ENCODE measurements around the gene ASMTL.
"Not testable (repeated sequence)": the region's sequence is repeated elsewhere in the genome, so short reads cannot be mapped to it uniquely, and the experiment has no call there.

ASMTL gene

DNA sequence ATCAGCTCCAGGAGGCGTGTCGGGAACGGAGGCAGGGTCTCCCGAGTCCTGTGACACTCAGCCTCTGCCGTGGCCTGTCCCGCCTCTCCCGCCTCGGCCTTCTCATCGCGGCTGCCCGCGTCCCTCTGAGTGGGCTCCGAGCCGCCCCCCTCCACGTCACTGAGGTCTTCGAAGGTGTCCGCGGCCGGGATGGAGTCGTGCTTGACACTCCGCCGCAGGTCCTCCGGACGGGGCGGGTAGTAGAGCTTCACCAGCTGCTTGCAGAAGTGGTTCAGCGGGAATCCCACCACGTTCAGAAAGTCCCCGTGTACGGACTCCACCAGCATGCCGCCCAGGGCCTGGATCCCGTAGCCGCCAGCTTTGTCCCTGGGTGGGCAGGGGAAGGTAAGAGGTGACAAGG is 25.0 kb downstream of the ASMTL start:
- no peak for DNase-seq

DNA sequence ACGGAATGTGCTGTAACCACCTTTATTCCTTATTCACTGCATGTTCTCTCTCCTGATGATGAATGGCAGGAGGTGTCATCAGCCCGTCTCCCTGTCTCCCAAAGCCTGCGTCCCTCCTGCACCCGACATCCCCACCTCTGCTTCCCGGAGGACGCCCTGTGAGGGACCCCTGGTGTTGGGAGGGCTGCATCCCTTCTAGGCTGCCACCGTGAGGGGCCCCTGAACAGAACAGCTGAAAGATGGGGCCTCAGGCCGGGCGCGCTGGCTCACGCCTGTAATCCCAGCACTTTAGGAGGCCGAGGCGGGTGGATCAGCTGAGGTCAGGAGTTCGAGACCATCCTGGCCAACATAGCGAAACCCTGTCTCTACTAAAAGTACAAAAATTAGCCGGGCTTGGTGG is 26.4 kb downstream of the ASMTL start:
- DNase-seq, result not testable (repeated sequence)

DNA sequence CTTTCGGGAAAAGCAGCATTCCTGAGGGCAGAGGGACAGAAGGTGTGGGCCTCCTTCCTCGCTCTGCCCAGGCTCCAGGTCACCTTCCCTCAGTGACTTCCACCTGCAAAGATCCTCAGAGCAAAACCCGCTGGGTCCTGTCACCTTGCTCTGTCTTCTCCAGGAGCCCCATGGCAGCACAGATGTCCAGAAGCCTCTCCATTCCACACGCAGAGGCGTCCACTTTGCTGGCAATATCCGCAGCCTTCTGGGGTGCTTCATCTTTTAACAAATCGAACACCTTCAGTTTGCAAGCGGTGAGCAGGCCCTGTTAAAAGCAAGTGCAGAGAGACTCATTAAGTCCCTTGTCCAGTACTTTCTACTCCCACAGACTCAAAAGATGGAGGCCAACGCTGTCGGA is 27.3 kb downstream of the ASMTL start:
- no peak for DNase-seq

DNA sequence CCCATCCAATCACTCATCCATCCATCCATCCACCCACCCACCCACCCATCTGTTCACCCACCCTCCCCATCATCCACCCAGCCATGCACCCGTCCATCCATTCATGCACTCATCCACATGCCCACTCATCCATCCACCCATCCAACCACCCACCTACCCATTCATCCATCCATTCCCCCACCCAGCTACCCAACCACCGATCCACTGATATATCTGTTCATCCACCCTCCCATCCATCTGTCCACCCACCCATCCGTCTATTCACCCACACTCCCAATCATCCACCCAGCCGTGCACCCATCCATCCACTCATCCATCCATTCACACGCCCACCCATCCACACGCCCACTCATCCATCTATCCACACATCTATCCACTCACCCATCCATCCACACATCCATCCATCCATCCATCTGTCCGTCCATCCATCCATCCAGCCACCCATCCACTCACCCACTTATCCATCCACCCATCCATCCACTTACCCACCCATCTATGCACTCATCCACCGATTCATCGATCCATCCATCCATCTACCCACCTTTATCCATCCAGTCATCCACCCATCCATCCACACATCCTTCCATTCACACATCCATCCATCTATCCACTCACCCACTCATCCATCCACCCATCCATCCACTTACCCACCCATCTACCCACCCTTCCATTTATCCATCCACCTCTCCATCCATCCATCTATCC is 28.4 kb downstream of the ASMTL start:
- no peak for DNase-seq

DNA sequence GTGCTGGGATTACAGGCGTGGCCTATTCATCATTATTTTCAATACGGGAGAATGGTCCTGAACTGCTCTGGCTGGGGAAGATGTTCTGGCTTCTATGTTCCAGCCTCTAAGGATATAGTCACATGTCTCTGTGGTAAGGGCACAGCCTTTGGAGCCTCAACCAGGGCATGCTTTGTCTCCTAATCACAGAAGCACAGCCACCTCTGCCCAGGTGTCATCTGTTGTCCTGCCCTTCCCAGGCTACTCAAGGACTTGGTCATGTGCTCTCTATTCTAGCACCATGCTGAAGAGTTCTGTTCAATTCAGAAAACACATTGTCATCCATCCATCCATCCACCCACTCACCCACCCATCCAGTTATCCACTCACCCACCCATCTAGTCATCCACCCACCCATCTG is 29.5 kb downstream of the ASMTL start:
- DNase-seq, result no peak

DNA sequence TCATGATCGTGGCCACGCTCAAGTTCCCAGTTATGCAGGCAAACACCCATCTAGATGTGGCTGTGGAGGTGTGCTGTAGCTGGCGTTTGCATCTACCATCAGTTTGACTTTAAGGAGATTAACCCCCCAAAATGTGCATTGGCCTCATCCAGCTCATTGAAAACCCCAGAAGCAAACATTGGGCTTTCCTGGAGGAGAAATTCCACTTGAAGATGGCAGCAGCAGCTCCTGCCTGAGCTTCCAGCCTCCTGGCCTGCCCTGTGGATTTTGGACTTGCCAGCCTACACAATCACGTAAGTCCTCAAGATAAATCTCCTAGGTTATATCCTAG is 30.6 kb downstream of the ASMTL start:
- no peak for DNase-seq

GRCh38 chrX:1421433-1422134 is 31.1 kb downstream of the ASMTL start:
- no peak for DNase-seq

- no peak for DNase-seq
Measured at GRCh38 chrX:1420371-1420770, 32.3 kb downstream of the ASMTL start.

DNA sequence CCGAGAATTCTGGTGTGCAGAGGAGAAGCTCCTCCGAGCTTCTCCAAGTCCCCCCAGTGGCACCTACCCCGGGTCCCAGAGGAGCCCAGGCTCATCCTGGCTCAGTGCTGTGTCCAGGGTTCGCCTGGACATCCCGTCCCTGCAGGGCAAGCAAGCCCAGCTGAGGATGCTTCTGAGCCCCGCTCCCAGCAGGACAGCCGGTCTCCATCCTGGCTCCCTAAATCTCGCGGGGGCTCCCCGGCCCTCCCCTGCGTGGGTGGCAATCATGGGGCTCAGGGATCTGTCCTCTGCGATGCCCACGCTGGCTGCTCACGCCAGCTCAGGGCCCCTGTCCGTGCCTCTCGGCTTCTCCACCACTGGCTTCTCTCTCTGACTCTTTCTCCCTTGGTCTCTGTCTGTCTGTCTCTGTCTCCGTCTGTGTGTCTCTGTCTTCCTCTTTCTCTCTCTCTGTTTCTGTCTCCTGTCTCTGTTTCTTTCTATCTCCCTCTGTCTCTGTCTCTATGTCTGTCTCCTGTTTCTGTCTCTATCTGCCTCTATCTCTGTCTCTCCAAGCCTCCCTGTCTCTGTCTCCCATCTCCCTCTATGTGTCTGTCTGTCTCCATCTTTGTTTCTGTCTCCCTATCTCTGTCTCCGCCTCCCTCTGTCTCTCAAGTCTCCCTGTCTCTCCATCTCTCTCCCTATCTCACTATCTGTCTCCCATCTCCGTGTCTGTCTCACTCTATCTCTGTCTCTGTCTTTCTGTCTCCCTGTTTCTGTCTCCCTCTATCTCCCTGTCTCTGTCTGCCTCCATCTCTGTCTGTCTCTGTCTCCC is 33.0 kb downstream of the ASMTL start:
- no peak for DNase-seq

- DNase-seq, result no peak
Measured at GRCh38 chrX:1418901-1419544, 33.7 kb downstream of the ASMTL start.

DNA sequence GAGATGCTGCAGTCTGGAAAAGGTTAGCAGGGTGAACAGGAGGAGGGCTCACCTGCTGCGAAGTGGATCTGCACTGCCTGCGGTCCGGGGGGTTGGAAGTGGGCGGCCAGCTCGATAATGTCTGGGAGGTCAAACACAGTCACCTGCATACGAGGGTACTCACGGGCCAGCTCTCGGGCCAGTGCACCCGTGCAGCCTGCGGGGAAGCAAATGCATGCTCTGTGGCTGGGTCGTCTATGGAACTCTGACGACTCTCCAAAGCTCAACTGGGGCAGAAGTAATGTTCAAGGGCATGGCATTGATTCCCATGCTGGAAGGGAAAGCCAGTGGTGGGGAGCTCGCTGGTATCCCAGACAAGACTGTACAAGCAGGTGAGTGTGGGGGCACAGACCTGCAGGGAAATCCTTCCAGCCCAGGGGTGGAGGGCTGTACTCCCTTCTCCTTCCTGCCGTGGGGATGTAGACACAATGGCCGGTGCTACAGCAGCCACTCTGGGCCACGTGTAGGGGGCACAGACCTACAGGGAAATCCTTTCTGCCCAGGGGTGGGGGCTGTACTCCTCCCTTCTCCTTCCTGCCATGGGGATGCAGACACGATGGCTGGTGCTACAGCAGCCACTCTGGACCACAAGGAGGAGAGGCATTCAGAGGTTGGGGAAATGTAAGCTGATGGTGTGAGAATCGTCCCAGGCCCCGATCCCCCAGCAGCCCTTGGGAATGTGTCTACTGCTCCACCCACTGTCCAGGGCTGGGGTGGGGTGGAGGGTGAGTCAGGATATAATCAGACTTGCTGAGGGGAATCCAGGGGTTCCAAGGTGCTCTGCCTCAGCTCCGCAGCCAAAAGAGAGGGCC is 34.6 kb downstream of the ASMTL start:
- DNase-seq, result no peak

GRCh38 chrX:1416965-1417760 is 35.5 kb downstream of the ASMTL start:
- no peak for DNase-seq

GRCh38 chrX:1416327-1416784 is 36.4 kb downstream of the ASMTL start:
- no peak for DNase-seq

DNA sequence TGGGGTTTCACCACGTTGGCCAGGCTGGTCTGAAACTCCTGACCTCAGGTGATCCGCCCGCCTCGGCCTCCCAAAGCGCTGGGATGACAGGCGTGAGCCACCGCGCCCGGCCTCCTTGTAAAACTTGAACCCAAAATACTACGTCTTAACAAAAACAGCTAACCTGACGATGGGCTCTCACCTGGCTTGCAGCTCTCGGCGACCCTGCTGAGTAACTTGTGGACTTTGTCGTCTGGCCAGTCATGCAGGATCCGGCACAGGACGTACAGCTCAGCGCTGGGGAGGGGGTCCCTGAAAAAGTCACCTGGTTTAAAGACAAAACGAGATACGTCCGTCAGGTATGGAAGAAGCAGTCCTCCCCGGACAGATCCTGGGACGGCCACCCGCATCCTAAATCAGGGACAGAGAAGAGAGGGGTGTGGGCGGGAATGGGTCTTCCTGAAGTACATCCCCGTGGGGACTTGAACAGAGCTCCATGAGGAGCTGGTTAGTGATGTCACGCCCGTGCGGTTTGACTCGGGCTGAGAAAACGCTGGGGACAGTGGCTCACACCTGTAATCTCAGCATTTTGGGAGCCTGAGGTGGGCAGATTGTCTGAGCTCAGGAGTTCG is 40.1 kb downstream of the ASMTL start:
- no peak for DNase-seq

DNA sequence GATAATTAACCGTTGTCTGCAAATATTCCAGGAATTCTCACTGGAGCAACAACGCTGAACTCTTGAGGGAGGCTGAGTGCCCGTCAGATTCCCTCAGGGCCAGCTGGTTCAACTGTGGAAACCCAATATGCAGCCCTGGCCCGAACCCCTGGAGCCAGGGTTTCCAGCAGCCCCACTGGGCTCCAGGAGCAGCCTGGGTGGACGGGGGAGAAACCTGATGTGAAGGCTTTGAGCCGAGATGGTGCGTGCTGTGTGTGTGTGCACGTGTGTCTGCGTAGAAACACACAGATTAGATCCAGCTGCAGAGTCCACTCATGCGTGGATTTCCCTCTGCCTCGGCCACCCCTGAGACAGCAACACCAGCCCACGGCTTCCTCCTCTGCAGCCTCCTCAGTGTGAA is 41.4 kb downstream of the ASMTL start:
- no peak for DNase-seq

- no peak for DNase-seq
Measured at GRCh38 chrX:1407035-1407434, 45.7 kb downstream of the ASMTL start.

GRCh38 chrX:1405769-1406168 is 46.9 kb downstream of the ASMTL start:
- not testable (repeated sequence) for DNase-seq

DNA sequence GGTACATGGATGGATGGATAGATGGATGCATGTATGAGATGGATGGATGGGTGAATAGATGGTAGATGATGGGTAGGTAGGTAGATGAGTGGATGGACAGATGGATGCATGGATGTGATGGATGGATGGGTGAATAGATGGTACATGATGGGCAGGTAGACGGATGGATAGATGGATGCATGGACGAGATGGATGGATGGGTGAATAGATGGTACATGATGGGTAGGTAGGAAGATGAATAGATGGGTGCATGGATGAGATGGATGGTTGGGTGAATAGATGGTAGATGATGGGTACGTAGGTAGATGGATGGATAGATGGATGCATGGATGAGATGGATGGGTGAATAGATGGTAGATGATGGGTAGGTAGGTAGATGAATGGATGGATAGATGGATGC is 48.8 kb downstream of the ASMTL start:
- DNase-seq, result not testable (repeated sequence)

DNA sequence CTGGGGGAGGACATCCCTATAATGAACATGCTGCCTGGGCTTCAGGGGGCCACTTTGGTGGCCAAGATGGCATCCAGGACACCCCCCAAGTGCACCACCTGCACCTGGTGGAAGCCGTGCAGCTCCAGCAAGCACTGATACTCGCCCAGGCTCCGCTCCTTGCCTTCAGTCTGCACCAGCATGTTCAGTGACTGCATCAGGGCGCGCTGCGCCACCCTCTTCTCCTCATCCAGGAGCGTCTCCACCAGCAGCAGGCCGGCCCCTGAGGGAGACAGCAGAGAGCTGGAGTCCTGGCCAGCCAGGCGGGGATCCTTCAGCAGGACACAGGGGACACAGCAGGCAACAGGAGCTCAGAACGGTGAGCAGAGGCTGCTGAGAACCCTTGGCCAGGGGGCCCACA is 49.5 kb downstream of the ASMTL start:
- DNase-seq, result no peak

DNA sequence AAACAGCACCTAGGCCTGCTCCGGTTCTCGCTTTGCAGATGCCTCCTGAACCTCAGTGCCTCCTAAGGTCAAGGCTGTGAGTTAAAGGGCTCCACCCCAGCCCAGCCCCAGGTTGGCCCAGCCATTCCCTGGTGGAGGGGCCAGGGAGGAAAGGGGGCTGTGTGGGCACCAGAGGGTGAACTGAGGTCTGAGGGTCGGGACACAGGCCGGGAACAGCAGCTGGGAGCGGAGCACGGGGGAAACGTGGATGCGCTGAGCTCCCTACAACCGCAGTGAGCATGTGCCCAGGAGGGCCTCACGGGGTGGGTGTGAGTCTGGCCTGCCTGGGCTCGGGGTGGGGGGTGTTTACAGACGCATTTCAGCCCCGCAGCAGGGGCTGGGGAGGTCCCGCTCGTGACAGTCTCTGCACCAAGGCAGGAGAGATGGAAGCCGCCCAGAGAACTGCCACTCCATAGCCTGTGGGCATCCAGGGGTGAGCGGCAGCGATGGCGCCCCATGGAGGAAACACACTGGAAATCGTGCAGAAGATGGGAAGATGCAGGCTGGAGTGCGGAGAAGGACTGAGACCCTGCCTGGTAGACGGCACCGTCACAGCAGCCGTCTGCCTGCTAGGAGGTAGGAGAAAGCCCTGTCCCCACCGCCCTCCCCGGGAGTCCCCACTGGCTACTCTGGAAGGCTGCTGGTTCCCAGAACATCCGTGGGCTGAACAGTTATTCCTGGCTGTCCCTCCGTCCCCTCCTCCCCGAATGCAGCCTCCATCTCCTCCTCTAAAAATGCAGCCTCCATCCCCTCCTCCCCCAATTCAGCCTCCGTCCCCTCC is 50.9 kb downstream of the ASMTL start:
- no peak for DNase-seq
